ENCODE results near the gene COL15A1.

The COL15A1 gene

DNA sequence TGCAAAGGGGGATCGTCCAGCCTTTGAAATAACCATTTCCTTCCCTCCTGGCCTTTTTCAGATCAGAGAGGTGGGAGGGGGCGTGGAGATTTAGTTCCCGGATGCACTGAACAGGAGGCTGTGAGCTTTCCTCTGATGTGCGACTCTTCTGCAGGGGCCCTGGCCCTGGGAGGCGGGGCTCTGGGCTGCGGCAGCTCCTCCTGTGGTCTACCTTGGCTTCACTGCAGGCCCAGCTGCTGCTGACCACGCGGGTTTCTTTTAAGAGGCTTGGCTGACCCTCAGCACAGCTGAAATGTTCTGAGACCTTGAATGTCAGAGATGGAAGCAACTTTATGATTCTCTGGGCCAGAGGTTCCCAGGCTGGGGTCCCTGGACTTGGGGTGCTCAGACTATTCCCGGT is 27.0 kb upstream of the COL15A1 start:
- DNase-seq (ENCODE audit: low read depth in 3 of 3) = no peak

DNA sequence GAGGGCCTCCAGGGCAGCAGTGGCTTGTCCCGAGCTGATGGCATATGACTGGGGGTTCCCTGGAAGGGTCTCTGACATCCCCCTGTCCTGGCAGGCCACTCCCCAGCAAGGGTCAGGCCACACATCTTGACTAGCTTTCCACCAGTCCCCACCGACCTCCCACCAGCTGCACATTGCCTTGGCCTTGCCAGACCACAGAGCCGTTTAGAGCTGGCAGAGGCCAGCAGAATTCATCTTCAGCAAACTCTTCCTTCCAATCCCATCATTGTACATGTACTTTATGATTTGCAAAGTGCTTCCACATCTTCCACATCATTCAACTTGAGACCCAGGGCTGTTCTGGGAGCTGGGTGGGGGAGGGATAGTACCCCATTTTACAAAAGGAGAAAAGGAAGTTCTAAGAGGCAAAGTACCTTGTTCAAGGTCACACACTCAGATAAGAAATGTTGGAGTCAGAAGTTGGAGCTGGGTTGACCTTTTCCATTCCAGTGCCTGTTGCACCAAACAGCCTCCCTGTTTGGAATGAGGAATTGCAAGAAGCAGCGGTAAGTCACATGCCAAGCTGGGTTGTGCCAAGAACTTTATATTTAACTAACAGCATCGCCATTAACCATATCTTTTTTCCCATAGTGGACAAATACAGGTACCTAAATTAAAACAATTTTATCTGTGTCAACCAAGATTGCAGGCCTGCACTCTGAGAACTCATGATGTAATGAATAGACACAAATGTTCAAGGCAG is 25.8 kb upstream of the COL15A1 start:
- no peak for DNase-seq (ENCODE audit: low read depth in 3 of 3)

DNA sequence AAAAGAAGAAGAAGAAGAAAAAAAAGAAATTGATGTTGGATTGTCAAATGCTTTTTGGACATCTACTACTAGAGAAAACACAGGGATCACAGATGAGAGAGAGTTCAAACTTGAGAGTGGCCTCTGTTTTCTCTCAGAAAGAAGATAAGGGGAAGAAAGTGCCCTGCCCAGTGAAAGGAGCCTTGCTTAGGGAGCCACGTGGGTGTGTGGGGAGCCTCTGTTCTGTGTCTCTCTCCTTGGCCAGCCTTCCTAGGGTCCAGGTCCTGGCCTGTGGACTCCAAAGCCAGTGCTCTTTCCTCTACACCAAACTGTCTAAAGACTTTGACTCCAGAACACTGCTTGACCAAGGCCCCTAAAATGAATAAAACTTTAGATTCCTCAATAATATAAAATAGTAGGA is 22.0 kb upstream of the COL15A1 start:
- DNase-seq (ENCODE audit: low read depth in 3 of 3) = no peak

DNA sequence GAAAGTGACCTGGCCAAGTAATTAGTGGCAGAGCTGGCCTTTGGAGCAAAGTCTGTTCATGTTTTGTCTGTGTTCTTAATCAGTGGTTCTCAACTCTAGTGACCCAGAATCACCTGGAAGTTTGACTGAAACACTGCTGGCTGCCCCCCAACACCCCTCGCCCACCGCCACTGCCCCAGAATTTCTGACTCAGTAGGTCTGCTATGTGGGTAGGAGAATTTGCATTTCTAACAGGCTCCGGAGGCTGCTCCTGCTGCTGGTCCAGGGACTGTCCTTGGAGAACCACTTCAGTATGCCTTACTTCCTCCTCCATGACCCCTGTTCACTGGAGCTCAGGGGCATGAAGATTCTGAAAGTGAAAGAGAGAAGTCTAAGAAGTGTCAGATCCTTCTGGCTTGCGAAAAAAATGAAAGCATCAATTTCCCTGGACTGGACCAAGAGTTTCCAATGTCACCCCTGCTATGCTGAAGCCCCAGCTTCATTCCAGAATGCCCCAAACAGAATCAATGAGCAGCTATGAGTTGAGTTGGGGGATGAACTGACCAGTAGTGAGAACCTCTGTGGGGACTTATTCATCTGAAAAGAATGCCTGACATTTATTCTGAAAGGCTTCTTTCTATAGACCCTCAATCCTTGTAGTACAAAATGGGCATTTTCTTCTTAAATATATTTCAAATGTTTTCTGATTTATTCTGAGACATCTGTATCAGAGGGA is 20.8 kb upstream of the COL15A1 start:
- DNase-seq (ENCODE audit: low read depth in 3 of 3) = no peak

DNA sequence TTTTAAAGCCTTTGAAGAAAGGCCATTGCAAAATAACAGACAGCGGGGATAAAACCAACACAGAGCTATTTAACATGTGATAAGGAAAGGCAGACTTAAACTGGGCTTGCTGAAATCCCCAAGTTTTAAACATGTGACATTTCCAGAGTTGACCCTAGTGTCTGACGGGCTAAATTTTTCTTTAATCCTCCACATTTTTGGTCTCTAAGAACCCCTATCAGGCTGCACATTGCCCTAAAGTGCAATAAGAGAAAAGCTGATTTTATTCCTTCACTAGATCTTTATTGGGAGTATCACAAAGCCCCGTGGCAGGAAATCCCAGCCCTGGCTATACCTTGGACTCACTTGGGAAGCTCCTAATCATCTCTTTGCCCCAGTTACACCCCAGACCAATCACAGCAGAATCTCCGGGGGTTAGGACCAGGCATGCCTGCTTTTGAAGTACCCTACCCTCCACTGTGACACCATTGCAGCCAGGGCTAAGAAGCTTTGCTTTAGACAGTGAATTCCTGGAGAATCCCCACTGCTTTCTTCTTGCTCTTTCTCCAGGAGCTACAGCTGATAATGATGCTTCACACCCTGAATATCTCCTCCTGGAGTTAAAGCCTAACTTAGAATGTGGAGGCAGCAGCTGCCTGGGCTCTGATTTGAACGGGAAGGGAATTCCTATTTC is 20.1 kb upstream of the COL15A1 start:
- no peak for DNase-seq (ENCODE audit: low read depth in 3 of 3)

DNA sequence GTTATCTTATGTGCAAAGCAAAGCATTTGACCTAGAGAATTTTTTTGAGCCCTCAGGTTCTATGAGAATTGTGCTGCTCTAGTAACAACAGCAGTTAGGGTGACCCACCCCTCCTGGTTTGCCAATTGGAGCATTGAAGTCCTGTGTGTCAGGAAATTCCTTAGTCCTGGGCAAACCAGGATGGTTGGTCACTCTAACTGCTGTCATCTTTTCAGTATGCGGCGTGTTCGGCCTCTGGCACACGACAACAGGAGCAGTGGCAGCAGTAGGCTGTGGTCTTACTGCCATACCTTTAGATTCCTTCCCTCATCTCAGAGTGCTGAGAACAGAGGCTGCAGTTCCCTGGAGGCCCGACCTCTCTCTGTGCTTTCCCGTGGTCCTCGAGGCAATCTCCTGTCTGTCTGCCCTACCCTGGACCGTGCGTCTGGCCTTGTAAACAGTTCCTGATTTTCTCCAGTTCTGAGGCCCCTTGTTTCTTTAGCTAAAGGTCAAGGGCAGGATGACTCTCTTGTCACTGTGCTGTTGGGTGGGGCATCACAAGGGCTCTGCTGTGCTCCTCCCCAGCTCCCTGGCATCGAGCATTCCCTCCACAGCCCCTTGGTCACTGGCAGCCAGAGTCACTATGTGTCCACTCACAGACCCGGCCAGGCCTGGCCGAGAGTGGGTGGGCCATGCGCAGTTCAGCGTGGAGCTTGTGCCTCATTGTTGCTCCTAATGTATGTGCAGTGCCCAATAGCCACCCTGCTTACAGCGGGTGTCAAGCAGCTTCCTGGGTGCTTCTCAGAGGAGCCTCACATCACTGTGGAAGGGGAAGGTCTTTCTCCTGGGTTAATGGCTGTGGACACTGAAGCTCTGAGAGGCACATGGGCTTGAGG is 18.5 kb upstream of the COL15A1 start:
- DNase-seq (ENCODE audit: low read depth in 3 of 3) = no peak

DNA sequence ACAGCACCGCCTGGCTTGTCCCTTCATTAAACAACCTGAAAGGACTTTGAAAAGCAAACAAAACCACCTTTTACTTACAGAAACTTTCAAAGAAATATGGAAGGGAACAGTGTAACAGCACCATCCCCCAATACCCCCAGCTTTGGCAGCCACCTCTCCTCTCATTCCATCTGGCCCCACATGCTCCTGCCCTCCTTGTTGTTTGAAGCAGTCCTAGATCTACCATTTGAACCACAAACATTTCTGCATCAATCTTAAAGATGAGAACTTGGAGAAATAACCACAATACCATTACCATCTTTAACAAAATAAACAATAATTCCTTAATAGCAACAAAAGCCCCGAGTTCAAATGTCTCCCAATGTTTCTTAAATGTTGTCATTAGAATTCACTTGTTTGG is 17.8 kb upstream of the COL15A1 start:
- no peak for DNase-seq (ENCODE audit: low read depth in 3 of 3)

DNA sequence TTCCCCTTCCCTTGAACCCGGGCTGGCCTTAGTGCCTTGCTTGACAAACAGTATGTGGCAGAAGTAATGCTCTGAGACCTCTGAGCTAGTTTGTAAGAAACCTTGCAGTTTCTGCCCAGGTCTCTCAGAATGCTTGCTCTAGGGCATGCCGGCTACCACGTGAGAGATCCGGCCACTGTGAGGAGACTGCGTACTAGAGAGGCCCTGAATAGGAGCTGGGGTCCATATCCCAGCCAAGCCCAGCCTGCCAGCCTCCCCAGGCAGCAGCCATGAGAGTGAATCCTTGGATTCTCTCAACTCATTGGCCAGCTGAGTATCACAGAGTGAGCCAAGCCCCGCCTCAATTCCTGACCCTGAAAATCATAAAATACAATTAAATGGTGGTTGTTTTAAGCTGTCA is 16.0 kb upstream of the COL15A1 start:
- no peak for DNase-seq (ENCODE audit: low read depth in 3 of 3)

DNA sequence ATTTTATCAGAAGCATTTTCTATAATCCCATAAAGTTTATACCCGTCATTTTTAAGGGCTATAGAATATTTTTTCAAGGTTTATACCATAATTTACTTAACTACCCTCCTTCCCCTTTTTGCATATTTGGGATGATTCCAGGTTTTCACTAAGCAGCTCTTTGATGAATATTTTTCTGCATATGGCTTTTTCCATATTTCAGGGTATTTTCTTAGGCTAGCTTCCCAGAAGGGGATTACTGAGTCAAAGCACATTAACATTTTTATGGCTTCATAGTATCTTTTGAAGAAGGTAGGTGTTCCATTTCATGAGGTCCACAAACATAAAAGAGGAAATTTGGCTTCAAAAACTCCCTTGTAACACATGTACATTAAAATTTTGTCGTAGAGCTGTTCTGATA is 14.6 kb upstream of the COL15A1 start:
- DNase-seq (ENCODE audit: low read depth in 3 of 3) = no peak

DNA sequence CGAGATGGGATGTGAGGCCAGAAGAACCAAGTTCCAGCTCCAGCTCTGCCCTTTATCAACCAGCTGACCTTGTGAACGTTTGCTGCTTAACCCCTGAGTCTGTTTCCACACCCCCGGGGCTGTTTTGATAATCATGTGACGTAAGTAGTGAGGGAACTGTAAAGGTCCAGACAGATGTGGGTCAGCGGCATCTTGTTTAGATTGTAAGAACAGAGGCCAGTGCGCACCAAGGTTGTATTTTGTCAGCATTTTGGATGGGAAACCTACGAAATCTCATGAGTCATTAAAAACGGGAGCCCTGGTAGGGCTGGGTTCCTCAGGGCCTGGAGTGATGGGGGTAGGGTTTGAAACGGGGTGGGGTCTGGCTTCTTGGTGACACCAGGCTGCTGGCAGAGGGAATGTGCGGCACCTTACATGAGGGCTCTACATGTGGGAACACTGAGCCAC is 13.8 kb upstream of the COL15A1 start:
- no peak for DNase-seq (ENCODE audit: low read depth in 3 of 3)

DNA sequence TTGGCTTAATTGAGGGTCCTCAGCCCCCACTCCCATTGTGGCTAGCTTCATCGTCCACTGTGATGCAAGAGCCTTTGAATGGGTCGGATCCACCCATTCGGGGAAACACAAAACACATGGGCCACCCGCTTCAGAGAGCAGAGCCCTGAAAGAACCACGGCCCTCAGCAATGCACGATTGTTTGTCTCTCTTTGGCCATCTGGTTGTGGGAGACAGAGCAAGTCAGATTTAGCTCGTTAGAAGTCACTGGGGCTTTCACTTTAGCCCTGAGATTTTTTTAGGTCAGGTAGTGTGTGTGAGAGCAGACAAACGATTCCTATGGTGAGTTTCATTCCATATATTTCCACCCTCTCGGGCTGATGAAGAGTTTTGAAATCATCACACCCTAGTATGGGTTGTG is 12.9 kb upstream of the COL15A1 start:
- DNase-seq (ENCODE audit: low read depth in 3 of 3) = no peak

DNA sequence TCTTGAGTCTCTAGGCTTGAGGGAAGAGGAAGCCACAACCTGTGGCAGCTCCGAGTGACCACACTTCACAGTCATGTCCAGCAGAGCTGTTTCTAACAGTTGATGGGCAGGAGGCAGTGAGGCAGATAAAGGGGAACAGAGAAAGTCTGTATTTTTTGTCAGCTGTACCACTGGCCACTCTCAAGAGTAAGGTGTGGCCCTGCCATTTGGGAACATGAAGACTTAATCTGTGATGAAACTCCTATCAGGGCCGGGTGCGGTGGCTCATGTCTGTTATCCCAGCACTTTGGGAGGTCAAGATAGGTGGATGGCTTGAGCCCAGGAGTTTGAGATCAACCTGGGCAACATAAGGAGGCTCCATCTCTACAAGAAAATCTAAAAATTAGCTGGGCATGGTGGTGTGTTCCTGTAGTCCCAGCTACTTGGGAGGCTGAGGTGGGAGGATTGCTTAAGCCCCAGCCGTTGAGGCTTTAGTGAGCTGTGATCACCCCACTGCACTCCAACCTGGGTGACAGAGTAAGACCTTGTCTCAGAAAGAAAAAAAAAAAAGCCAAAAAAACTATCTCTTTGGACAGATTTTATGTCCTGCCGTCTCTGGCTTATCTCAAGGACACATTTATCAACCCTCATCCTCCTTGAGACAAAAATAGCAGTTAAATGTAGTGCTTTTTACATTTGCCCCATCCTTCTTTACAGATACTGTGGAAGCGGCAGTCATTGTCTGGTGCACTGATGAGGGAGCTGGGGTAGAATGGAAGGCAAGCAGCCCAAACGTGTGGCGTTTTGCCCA is 11.9 kb upstream of the COL15A1 start:
- DNase-seq (ENCODE audit: low read depth in 3 of 3) = no peak

DNA sequence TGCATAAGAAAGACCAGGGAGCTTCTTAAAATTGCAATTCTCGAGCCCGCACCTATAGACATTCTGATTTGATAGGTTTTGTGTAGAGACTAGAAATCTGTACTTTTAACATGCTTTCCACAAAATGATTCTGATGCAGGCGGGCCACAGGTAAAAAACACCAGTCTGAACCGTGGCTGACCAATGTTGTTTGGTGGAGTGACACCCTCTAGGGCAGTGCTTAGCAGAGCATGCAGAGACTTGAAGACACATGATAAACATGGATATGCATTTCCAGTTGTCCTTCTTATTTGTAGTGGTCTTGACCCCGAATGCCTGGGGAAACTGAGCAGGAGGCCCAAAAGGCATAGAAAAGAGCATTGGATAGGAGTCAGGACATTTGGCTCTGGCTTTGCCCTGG is 10.5 kb upstream of the COL15A1 start:
- no peak for DNase-seq (ENCODE audit: low read depth in 3 of 3)

DNA sequence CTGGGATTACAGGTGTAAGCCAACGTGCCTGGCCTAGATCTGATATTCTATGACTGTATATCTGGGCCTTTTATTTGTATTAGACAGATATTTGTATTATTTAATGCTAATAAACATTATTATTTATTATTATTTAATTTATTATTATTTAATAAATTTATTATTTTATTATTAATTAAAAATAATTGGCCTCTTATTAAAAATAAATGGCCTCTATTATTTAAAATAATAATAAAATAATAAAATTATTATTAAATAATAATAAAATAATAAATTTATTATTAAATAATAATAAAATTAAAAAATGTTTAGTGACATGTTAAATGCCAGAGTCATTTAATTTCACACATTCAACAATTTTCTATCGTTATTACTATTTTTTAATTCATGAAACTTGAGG is 9.8 kb upstream of the COL15A1 start:
- no peak for DNase-seq (ENCODE audit: low read depth in 3 of 3)

DNA sequence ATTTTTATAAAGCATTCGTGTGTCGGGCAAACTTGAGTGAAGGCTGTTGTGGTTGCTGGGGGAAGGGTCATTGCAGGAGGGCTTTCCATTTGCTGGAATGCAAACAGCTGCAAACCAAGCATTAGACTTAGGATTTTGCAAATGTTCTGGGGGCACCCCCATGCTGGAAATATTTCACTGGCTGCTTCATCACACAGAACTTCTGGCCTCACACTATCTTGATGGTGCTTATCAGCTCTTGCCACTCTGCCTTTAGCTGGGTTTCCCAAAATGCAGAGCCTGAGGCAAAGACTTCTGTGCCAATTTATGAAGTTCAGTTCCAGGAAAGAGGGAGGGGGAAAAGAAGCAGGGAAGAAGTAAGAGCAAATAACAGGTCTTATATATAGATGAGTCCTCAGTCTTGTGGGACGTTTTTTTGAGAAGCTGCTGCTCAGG is 8.6 kb upstream of the COL15A1 start:
- no peak for DNase-seq (ENCODE audit: low read depth in 3 of 3)

DNA sequence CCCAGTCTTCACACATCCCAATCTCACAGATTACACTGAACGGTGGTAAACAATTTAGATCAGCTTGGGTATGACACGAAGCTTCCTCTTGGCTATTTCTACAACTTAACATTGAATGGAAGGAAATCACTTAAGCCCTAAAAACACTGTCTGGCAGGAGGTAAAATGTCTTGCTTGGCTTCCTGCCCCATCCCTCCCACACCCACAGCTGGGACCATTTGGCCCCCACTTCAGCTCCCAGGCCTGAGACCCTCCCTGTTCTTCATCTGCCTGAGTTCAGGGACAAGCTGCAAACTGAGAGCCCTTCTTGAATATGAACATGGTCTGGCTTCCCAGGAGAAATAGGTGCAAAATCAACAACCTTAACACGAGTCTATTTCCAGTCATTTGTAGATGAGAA is 3.4 kb upstream of the COL15A1 start:
- DNase-seq (ENCODE audit: low read depth in 3 of 3) = no peak

DNA sequence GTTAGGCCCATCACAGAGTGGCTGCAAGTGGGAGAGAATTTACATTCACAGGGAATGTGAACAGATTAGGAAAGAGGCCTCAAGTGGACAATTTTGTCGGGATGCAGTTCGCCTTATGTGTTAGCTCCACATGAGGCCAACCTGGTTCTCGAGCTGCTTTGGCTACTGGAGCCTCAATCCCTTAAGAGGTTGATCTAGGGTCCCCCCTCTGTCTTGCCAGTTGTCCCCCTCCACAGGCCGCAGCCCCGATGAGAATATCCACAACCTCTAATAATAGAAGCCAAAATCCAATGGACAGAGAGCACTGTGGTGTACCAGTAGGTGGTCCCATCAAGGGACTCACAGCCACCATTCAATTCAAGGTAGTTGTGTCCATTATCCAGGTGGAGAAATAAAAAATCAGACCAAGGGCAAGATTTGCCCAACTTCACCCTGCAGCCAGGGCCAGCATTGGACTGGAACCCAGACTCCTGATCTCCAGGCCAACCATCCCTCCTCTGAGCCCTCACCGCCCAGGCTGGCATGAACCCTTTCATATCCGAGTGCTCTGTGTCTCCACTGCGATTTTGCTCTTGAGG is 1.7 kb upstream of the COL15A1 start:
- DNase-seq (ENCODE audit: low read depth in 3 of 3) = no peak

DNA sequence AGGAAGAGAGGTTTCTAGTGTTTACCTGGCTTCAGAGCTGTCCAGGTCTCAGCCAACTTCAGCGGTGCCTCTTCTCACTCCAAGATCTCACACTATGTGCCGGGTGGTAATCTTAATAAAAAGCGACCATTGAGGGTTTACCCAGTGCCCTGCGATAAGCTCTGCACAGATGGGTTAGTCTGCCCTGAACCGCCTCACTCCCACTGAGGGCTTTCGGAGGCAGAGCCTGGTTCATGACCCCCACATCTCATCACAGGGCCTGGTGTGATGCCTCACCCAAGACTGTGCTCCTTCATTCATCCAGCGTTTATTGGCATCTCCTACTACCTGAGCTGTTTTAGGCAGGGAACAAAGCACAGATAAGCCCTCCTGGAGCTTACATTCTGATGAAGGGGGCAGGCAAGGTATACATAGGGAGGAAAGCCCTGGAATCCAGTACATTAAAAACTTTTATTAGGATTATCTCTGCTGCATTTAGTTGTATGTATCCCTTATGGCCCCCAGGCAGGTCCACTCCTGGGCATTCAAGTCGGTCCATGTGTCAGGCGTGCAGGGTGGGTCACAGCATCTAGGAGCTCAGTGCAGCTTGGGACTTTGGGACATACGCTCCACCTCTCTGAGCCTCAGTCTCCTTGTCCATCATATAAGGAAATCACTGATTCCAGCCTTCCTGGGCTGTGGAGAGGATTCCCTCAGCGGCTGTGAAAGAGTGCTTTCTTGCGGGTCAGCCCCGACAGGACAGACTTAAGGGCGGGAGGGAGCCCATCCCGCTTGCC is 613 bp upstream of the COL15A1 start:
- no peak for DNase-seq (ENCODE audit: low read depth in 3 of 3)

DNA sequence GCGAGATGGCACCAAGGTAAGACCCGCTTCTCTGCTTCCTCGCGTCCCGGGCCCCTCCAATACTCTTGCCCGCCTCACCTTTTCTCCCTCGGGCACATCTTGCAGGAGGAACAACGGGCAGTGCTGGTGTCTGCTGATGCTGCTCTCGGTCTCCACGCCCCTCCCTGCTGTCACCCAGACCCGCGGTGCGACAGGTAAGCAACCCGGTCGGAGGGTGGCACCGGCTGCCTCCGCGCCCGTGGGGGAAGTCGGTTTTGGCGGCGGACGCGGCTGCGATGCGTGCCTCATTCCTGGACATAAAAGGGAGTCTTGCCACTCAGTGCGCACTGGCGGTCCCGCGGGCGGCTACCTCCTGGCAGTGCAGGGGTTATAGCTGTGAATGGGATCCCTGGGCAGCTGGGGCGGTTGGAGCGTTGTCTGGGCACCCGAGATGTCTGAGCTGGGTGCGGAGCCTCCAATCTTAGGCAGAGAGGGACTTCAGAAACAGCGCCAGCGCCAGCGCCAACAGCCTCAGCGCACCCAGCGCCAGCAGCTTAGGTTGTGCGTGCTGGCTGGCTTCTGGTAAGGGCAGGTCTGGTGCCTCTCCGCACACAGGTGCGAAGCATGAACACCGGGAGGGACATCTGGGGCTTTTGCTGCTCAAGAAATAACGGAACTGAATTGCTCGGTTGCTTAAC is 488 bp downstream of the COL15A1 start:
- DNase-seq (ENCODE audit: low read depth in 3 of 3) = no peak

DNA sequence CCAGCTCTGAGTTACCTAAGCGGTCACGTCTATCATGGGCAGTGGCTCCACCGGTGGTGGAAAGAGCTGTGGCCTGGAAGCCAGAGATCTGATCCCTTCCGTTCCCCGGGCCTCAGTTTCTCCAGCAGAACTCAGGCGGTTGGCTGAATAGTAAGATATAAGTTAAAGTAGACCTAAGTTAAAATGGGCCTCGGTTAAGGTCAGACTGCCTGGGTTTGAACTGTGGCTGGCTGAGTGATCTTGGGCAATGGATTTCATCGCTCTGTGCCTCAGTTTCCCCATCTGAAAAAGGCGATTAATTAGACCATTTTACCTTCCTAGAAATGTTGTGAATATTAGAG is 997 bp downstream of the COL15A1 start:
- no peak for DNase-seq (ENCODE audit: low read depth in 3 of 3)
